ENCODE data around the gene IFT57. TPM values are rescaled to one million over a fixed set of nuclear protein-coding genes. Genes with fewer than 3 reads are reported as not detected.

Gene IFT57
- total and polyA plus RNA-seq, 2 of the 8 experiments (the other 6 are each of a cell fraction or from before 2014, with no cell fraction given), result 15.1 to 27.8 TPM

DNA sequence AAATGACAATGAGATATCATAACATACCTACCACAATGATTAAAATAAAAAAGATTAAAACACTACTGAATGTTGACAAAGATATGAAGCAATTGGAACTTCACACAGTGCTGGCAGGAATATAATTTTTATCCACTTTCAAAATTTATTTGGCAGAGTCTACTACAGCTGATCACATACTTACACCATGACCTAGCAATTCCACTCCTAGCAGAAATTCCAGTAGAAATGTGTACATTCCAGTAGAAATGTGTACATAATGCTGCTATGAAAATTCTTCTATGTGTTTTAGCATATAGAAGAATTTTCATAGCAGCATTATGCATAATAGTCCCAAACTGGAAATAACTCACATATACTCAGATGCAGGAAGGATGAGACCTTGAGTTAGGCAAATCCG is 43.5 kb downstream of the IFT57 start:
- Histone ChIP-seq H4K20me1 (replicated peaks in 1 of 2; ENCODE audit: control insufficient read depth in 1 of 2, insufficient read depth in 2 of 2, low read length in 2 of 2) (no peaks in the 10 kb centered on the region), H4K8ac (ENCODE audit: extremely low read depth, insufficient read depth, low read length) (no peak overlapping the region), H2BK12ac (ENCODE audit: low read depth, low read length) (no peak overlapping the region), H4K91ac (replicated peaks; ENCODE audit: insufficient read length, low read length) (no peak overlapping the region), H3K4me2 (ENCODE audit: insufficient read depth in 1 of 2, low read depth in 2 of 2, low read length in 2 of 2) (no peak overlapping the region), H3K79me1 (ENCODE audit: low read depth, low read length) (no peaks in the 10 kb centered on the region), H2BK5ac (ENCODE audit: low read depth, low read length) (no peak overlapping the region), H2AFZ (ENCODE audit: low read length) (no peak overlapping the region), H2BK15ac (ENCODE audit: low read length) (no peak overlapping the region), H3K18ac (ENCODE audit: extremely low read depth, low read length) (no peak overlapping the region), H3K4me3 (ENCODE audit: extremely low read depth in 1 of 4, insufficient read depth in 2 of 4, low read depth in 3 of 4, low read length in 4 of 4) (no peak overlapping the region), H3K14ac (ENCODE audit: insufficient read length) (no peak overlapping the region), H3K23me2 (ENCODE audit: low read depth, low read length) (no peaks in the 10 kb centered on the region), H3K4ac (replicated peaks; ENCODE audit: insufficient read length, low read depth, low read length) (no peak overlapping the region), H3K27ac (ENCODE audit: low read depth, low read length) (no peak overlapping the region), H3K79me2 (ENCODE audit: control insufficient read depth in 1 of 2, insufficient read depth in 2 of 2, low read length in 2 of 2) (no peaks in the 10 kb centered on the region), H3K27me3 (replicated peaks in 1 of 4; ENCODE audit: control insufficient read depth in 3 of 4, extremely low read depth in 1 of 4, insufficient read depth in 3 of 4, low read length in 3 of 4) (no peaks in the 10 kb centered on the region), H4K5ac (ENCODE audit: insufficient read length, low read depth, low read length) (no peak overlapping the region), H3K56ac (replicated peaks; ENCODE audit: insufficient read length, low read depth, low read length) (no peak overlapping the region), H2AK5ac (ENCODE audit: low read depth, low read length) (no peak overlapping the region), H2BK20ac (ENCODE audit: low read length) (no peak overlapping the region), H3K9me3 (ENCODE audit: insufficient read depth in 2 of 2, low read depth in 1 of 2, low read length in 1 of 2) (no peaks in the 10 kb centered on the region), H2BK120ac (replicated peaks; ENCODE audit: low read depth, low read length) (no peak overlapping the region), H3K9ac (replicated peaks in 1 of 4; ENCODE audit: extremely low read depth in 1 of 4, low read depth in 3 of 4, low read length in 3 of 4) (no peak overlapping the region), H3K4me1 (replicated peaks in 1 of 4; ENCODE audit: control insufficient read depth in 3 of 4, insufficient read depth in 4 of 4, low read length in 3 of 4) (peaks cover 0 to 3% (median 0%) of the 10 kb centered on the region in 4 experiments; a peak in 3 of 7 replicates), H3K36me3 (ENCODE audit: control insufficient read depth in 2 of 4, insufficient read depth in 4 of 4, low read length in 3 of 4) (no peaks in the 10 kb centered on the region), H3K23ac (ENCODE audit: insufficient read length) (no peak overlapping the region)
- 100% methylated on average over 1 of the region's 1 CpG; no CpG with 5 or more reads in 1 of the 2 experiments for WGBS, 2 experiments (ENCODE audit: extremely low coverage in 1 of 2, insufficient coverage in 1 of 2, insufficient read length in 1 of 2, insufficient replicate concordance in 2 of 2, low coverage in 1 of 2, low lambda C conversion rate in 2 of 2, missing lambda C conversion rate in 1 of 2)
- TF ChIP-seq ASH2L (IDR thresholded peaks at IDR 0.05; ENCODE audit: low read length) (no peak), RNF2 (IDR thresholded peaks at IDR 0.05; ENCODE audit: borderline replicate concordance, low read depth, low read length, missing control alignments, poor library complexity, severe bottlenecking) (no peak), SP2 (IDR thresholded peaks at IDR 0.05; ENCODE audit: low read length) (no peak), BACH1 (IDR thresholded peaks at IDR 0.05; ENCODE audit: low read length) (no peak), GABPA (IDR thresholded peaks at IDR 0.05; ENCODE audit: borderline replicate concordance, insufficient read depth, low read length) (no peak), TBP (IDR thresholded peaks at IDR 0.05; ENCODE audit: low read depth, low read length) (no peak), RAD21 (IDR thresholded peaks at IDR 0.05 in 1 of 2, conservative IDR thresholded peaks at IDR 0.05 in 1 of 2; ENCODE audit: low read depth in 2 of 2, low read length in 2 of 2) (no peak), KDM5A (IDR thresholded peaks at IDR 0.05; ENCODE audit: low read length) (no peak), SIRT6 (IDR thresholded peaks at IDR 0.05; ENCODE audit: low read length) (no peak), EGR1 (IDR thresholded peaks at IDR 0.05; ENCODE audit: borderline replicate concordance, low read depth, low read length) (no peak), SAP30 (IDR thresholded peaks at IDR 0.05; ENCODE audit: insufficient read depth, insufficient replicate concordance, low read length) (no peak), JUN (IDR thresholded peaks at IDR 0.05; ENCODE audit: low read depth, low read length) (no peak)
- TF ChIP-seq, protein P1, sequence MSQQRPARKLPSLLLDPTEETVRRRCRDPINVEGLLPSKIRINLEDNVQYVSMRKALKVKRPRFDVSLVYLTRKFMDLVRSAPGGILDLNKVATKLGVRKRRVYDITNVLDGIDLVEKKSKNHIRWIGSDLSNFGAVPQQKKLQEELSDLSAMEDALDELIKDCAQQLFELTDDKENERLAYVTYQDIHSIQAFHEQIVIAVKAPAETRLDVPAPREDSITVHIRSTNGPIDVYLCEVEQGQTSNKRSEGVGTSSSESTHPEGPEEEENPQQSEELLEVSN (IDR thresholded peaks at IDR 0.05), result no peak
- DNase-seq (ENCODE audit: low read depth in 1 of 2, low spot score in 2 of 2) (no peak), FAIRE-seq (no peak)
- CTCF ChIA-PET (ENCODE audit: partially characterized antibody), result interaction anchor here (1.3 kb wide), 1 partner anchor 9 kb away, joined by 4 read pairs; no protein-coding TSS in a partner anchor
- POLR2A ChIA-PET (ENCODE audit: partially characterized antibody), result no interaction called here
